Measurements from ENCODE around the gene MRPL38. TPM values are rescaled to one million over a fixed set of nuclear protein-coding genes. Genes with fewer than 3 reads are reported as not detected.

Gene MRPL38
- 112 and 130 TPM in 2 replicates for total RNA-seq (2022)
- percentile 72 among the genes with signal in this experiment for Bru-seq, nascent RNA
- BruChase-seq, experiment 1, labeled RNA remaining after a 6-hour chase: percentile 81 among the genes with signal in this experiment
- BruChase-seq, experiment 2, labeled RNA remaining after a 2-hour chase: percentile 76 among the genes with signal in this experiment
- long read RNA-seq, transcript MRPL38-201 (9 exons, 1,888 nt): major isoform, 255 of 291 reads
- long read RNA-seq, partial matches to known transcripts: 5 of 291 reads
- long read RNA-seq, other reads (novel, unspliced or antisense): 31 of 291 reads

- DNase-seq: peak; percentile 99
- TF ChIP-seq, protein P1, sequence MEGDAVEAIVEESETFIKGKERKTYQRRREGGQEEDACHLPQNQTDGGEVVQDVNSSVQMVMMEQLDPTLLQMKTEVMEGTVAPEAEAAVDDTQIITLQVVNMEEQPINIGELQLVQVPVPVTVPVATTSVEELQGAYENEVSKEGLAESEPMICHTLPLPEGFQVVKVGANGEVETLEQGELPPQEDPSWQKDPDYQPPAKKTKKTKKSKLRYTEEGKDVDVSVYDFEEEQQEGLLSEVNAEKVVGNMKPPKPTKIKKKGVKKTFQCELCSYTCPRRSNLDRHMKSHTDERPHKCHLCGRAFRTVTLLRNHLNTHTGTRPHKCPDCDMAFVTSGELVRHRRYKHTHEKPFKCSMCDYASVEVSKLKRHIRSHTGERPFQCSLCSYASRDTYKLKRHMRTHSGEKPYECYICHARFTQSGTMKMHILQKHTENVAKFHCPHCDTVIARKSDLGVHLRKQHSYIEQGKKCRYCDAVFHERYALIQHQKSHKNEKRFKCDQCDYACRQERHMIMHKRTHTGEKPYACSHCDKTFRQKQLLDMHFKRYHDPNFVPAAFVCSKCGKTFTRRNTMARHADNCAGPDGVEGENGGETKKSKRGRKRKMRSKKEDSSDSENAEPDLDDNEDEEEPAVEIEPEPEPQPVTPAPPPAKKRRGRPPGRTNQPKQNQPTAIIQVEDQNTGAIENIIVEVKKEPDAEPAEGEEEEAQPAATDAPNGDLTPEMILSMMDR (IDR thresholded peaks at IDR 0.05; ENCODE audit: unreplicated experiment): peak; percentile 88
- Mint-ChIP-seq H3K4me3 (ENCODE audit: low read depth, unreplicated experiment) (peak within 1 kb of the TSS; percentile 97), H3K27ac (ENCODE audit: unreplicated experiment) (peak within 1 kb of the TSS; percentile 71), H3K27me3 (ENCODE audit: unreplicated experiment) (no peaks in the 10 kb centered on the region), H3K9me3 (ENCODE audit: low read depth, unreplicated experiment) (no peaks in the 10 kb centered on the region), H3K4me1 (ENCODE audit: low read depth, unreplicated experiment) (no peaks in the 10 kb centered on the region), H3K36me3 (ENCODE audit: insufficient read depth, unreplicated experiment) (peaks cover 32% of the 10 kb centered on the region)
- BruUV-seq (replicated peaks): no TSS peak
- intact Hi-C loops (cut with micrococcal nuclease; ENCODE audit: unreplicated experiment): loop anchor here (1.0 kb wide), 1 partner anchor 100 kb away; no protein-coding TSS in a partner anchor
- CTCF ChIA-PET: interaction anchor here (0.7 to 2.9 kb wide), 15 partner anchors 15 to 115 kb away, joined by 3 to 22 read pairs (median 3); partner anchors contain the start of genes ACOX1, FBF1, TEN1 and TRIM47
Observed at GRCh38 chr17:75904749-75905521, at the start of gene MRPL38. Gene MRPL38 (minus strand): TSS chr17:75904884. CDS start chr17:75904875, 9 bp downstream.

DNA sequence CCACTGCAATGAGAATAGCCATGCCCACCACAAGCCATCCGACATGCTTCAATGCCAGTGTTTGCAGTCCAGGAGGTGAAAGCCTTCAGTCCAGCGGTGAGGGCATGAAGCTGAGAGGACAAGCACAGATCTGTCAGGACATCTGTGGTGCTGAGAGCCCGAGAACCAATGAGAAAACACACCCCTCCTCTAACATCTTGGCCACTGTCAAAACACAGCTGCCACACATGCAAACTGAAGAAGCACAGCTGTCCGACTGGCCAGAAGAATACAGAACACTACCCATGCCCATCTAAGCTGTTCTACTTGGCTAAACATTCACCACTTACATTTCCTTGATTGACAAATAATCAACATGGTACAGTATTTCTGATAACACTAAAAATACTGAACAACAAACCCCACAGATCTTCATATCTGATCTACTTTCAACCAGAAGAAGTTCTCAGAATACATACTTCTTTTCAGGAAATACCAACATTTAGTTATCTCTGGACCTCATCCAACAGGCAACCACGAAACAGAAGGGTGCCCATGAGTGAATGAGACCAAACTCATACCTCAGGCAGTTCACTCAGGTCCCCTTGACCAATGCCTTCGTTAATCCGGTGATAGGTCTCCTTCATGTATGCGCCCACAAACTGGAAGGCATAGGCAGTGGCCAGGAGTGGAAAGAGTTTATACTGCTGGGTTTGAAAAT lies 46.3 kb upstream of the MRPL38 start:
- no peaks in the 10 kb centered on the region for H3K27me3 Mint-ChIP-seq (ENCODE audit: unreplicated experiment)
- H3K4me1 Mint-ChIP-seq (ENCODE audit: low read depth, unreplicated experiment): no peaks in the 10 kb centered on the region
- intact Hi-C loops (cut with micrococcal nuclease; ENCODE audit: unreplicated experiment): no loop called here
- H3K9me3 Mint-ChIP-seq (ENCODE audit: low read depth, unreplicated experiment): no peaks in the 10 kb centered on the region
- TF ChIP-seq, protein P1 (IDR thresholded peaks at IDR 0.05; ENCODE audit: unreplicated experiment): no peak
- H3K4me3 Mint-ChIP-seq (ENCODE audit: low read depth, unreplicated experiment): no peak overlapping the region
- no peak for DNase-seq
- BruUV-seq (replicated peaks): no TSS peak
- CTCF ChIA-PET: interaction anchor here (1.2 kb wide), 1 partner anchor 15 kb away, joined by 3 read pairs; no protein-coding TSS in a partner anchor
- H3K27ac Mint-ChIP-seq (ENCODE audit: unreplicated experiment): no peak overlapping the region
- peaks cover 73% of the 10 kb centered on the region for H3K36me3 Mint-ChIP-seq (ENCODE audit: insufficient read depth, unreplicated experiment)

DNA sequence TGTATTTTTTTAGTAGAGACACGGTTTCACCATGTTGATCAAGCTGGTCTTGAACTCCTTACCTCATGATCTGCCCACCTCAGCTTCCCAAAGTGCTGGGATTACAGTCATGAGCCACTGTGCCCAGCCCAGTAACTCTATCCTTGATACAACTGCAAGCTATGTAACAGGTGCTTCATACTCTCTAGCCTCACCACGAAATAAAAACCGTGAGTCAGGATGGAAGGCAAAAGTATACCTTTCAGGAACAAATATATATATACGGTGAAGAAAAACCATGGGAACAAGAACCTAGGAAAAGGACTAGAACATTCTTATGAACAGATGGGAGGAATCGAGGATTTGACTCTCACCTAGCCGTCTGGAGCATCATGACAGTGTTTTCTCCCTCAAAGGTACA lies 45.7 kb upstream of the MRPL38 start:
- no peak overlapping the region for H3K27ac Mint-ChIP-seq (ENCODE audit: unreplicated experiment)
- H3K36me3 Mint-ChIP-seq (ENCODE audit: insufficient read depth, unreplicated experiment): peaks cover 68% of the 10 kb centered on the region
- no peak for DNase-seq
- H3K4me3 Mint-ChIP-seq (ENCODE audit: low read depth, unreplicated experiment): no peak overlapping the region
- H3K27me3 Mint-ChIP-seq (ENCODE audit: unreplicated experiment): no peaks in the 10 kb centered on the region
- CTCF ChIA-PET: interaction anchor here (1.2 kb wide), 1 partner anchor 15 kb away, joined by 3 read pairs; no protein-coding TSS in a partner anchor
- no peaks in the 10 kb centered on the region for H3K9me3 Mint-ChIP-seq (ENCODE audit: low read depth, unreplicated experiment)
- TF ChIP-seq, protein P1 (IDR thresholded peaks at IDR 0.05; ENCODE audit: unreplicated experiment): no peak
- no TSS peak for BruUV-seq (replicated peaks)
- no peaks in the 10 kb centered on the region for H3K4me1 Mint-ChIP-seq (ENCODE audit: low read depth, unreplicated experiment)
- intact Hi-C loops (cut with micrococcal nuclease; ENCODE audit: unreplicated experiment): no loop called here

- TF ChIP-seq, protein P1 (IDR thresholded peaks at IDR 0.05; ENCODE audit: unreplicated experiment): no peak
- no peak for DNase-seq
- no peaks in the 10 kb centered on the region for H3K27me3 Mint-ChIP-seq (ENCODE audit: unreplicated experiment)
- BruUV-seq (replicated peaks): no TSS peak
- no peak overlapping the region for H3K4me3 Mint-ChIP-seq (ENCODE audit: low read depth, unreplicated experiment)
- intact Hi-C loops (cut with micrococcal nuclease; ENCODE audit: unreplicated experiment): no loop called here
- H3K27ac Mint-ChIP-seq (ENCODE audit: unreplicated experiment): no peak overlapping the region
- peaks cover 48% of the 10 kb centered on the region for H3K36me3 Mint-ChIP-seq (ENCODE audit: insufficient read depth, unreplicated experiment)
- no peaks in the 10 kb centered on the region for H3K4me1 Mint-ChIP-seq (ENCODE audit: low read depth, unreplicated experiment)
- no peaks in the 10 kb centered on the region for H3K9me3 Mint-ChIP-seq (ENCODE audit: low read depth, unreplicated experiment)
- CTCF ChIA-PET: interaction anchor here (0.9 kb wide), 1 partner anchor 15 kb away, joined by 3 read pairs; no protein-coding TSS in a partner anchor
Observed at GRCh38 chr17:75945211-75945610, 40.5 kb upstream of the MRPL38 start.

All from Calu3 (cell line).